Neural cell (in vitro differentiated cells): ENCODE measurements around the gene TMCC2. TPM values are rescaled to one million over a fixed set of nuclear protein-coding genes. Genes with fewer than 3 reads are reported as not detected.

ENCODE experiments used
- H2AFZ ChIP-seq: fragments of 200-600, 300-800 bp; sonication (generic), shearing (Covaris generic); 2 replicates; pipeline ENCODE4 v1.6.0; 2014; ENCODE audit warnings: low read depth, mild to moderate bottlenecking, antibody characterized with exemption, low read length, moderate library complexity
- H3F3A ChIP-seq: fragments of 200-600 bp; shearing (Covaris generic); 2 replicates; pipeline ENCODE4 v1.6.1; 2016; ENCODE audit warnings: mild to moderate bottlenecking, moderate library complexity, mixed read lengths, antibody characterized with exemption, low read length; ENCODE audit not compliant: insufficient read depth, poor library complexity, severe bottlenecking
- H3K27ac ChIP-seq: fragments of 200-600, 300-800 bp; sonication (generic), shearing (Covaris generic); 2 replicates; pipeline ENCODE4 v1.5.1; 2014; ENCODE audit warnings: mild to moderate bottlenecking, low read length, moderate library complexity
- H3K27me3 ChIP-seq: fragments of 300-800, 200-600 bp; sonication (generic), shearing (Covaris generic); 2 replicates; pipeline ENCODE4 v1.6.0; 2014; ENCODE audit warnings: mild to moderate bottlenecking, low read depth, low read length, moderate library complexity; ENCODE audit not compliant: insufficient read depth
- H3K36me3 ChIP-seq: fragments of 300-800, 200-600 bp; sonication (generic), shearing (Covaris generic); 2 replicates; pipeline ENCODE4 v1.5.1; 2014; ENCODE audit warnings: mild to moderate bottlenecking, antibody characterized with exemption, low read length, moderate library complexity; ENCODE audit not compliant: insufficient read depth
- H3K4me2 ChIP-seq: fragments of 300-800, 200-600 bp; sonication (generic), shearing (Covaris generic); 2 replicates; pipeline ENCODE4 v1.6.0; 2014; ENCODE audit warnings: mild to moderate bottlenecking, low read length
- H3K4me3 ChIP-seq: fragments of 300-800, 200-600 bp; sonication (generic), shearing (Covaris generic); 2 replicates; pipeline ENCODE4 v1.5.1; 2014; ENCODE audit warnings: mild to moderate bottlenecking, low read length, moderate library complexity
- H3K79me2 ChIP-seq: fragments of 200-600 bp; shearing (Covaris generic); replicated peaks from 2 replicates; pipeline ENCODE4 v1.6.0; 2014; ENCODE audit warnings: mild to moderate bottlenecking, low read length, moderate library complexity; ENCODE audit not compliant: insufficient read depth
- H3K9ac ChIP-seq: fragments of 300-800, 200-600 bp; sonication (generic), shearing (Covaris generic); 2 replicates; pipeline ENCODE4 v1.6.1; 2016; ENCODE audit warnings: mild to moderate bottlenecking, low read length, mixed read lengths
- H3K9me2 ChIP-seq: fragments of 200-600 bp; shearing (Covaris generic); 2 replicates; pipeline ENCODE4 v1.6.1; 2016; ENCODE audit warnings: mild to moderate bottlenecking, low read length, mixed read lengths; ENCODE audit not compliant: insufficient read depth
- H3K9me3 ChIP-seq: fragments of 200-600, 300-800 bp; sonication (generic), shearing (Covaris generic); 2 replicates; pipeline ENCODE4 v1.6.1; 2016; ENCODE audit warnings: mild to moderate bottlenecking, mixed run types, low read length, moderate library complexity, mixed read lengths
- H4K20me1 ChIP-seq: fragments of 200-600 bp; shearing (Covaris generic); 2 replicates; pipeline ENCODE4 v1.6.1; 2016; ENCODE audit warnings: mild to moderate bottlenecking, mixed run types; ENCODE audit not compliant: insufficient read depth
- MXI1 ChIP-seq: fragments of 450-650 bp; conservative IDR thresholded peaks from 2 replicates; pipeline ENCODE4 v1.6.1; 2014; ENCODE audit warnings: antibody characterized with exemption, mild to moderate bottlenecking; ENCODE audit not compliant: poor library complexity, severe bottlenecking
- POLR2AphosphoS5 ChIP-seq: IDR thresholded peaks from 2 replicates; pipeline ENCODE4 v1.6.1; 2012
- RAD21 ChIP-seq: fragments of 450-650 bp; conservative IDR thresholded peaks from 2 replicates; pipeline ENCODE4 v1.6.1; 2014; ENCODE audit warnings: antibody characterized with exemption, mild to moderate bottlenecking, moderate library complexity
- SMC3 ChIP-seq: fragments of 450-650 bp; conservative IDR thresholded peaks from 2 replicates; pipeline ENCODE4 v1.6.1; 2014; ENCODE audit warnings: antibody characterized with exemption, mild to moderate bottlenecking, moderate library complexity; ENCODE audit not compliant: poor library complexity
- polyA plus RNA-seq: library from polyadenylated mRNA; depleted of rRNA; stranded (reverse); fragments of >200 nt; gene quantifications from 2 replicates; pipeline ENCODE4 v1.2.3, GENCODE V29; 2014
- TF ChIP-seq, protein P1 (sequence below): IDR thresholded peaks from 2 replicates; pipeline ENCODE4 v1.6.1; 2012; ENCODE audit warnings: borderline replicate concordance
- TF ChIP-seq, protein P2 (sequence below): fragments of 450-650 bp; IDR thresholded peaks from 2 replicates; pipeline ENCODE4 v1.5.1; 2014; ENCODE audit warnings: antibody characterized with exemption, mild to moderate bottlenecking, moderate library complexity; ENCODE audit not compliant: poor library complexity, severe bottlenecking

The TMCC2 gene
- polyA plus RNA-seq, 1 donor from 2014 or later, result 32.2 TPM

DNA sequence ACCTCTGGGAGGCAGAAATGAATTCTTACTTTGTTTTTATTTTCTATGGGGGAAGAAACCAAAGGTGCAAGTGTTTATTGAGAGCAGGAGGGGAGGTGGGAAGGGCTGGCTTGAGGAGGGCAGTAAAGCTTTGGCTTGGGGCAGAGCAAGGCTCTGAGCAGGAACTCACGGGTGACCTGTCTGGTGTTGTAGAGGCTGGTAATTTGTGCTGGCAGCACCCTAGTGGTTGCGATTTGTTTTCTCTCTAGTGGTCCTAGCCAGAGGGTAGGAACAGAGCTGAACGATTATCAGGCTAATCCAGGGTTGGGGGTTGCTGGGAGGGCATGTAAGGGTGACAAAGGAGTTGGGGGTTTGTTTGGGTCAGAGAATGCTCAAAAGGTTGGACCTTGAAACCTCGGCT, 16.6 kb downstream of the TMCC2 start:
- Histone ChIP-seq H3K9me2 (no peaks in the 10 kb centered on the region), H3K9ac (no peak overlapping the region), H4K20me1 (no peaks in the 10 kb centered on the region), H3K79me2 (no peaks in the 10 kb centered on the region), H2AFZ (no peak overlapping the region), H3K27ac (no peak overlapping the region), H3F3A (no peaks in the 10 kb centered on the region), H3K4me3 (no peak overlapping the region), H3K36me3 (no peaks in the 10 kb centered on the region), H3K27me3 (no peaks in the 10 kb centered on the region), H3K9me3 (no peaks in the 10 kb centered on the region), H3K4me2 (no peak overlapping the region)
- TF ChIP-seq, protein P1, sequence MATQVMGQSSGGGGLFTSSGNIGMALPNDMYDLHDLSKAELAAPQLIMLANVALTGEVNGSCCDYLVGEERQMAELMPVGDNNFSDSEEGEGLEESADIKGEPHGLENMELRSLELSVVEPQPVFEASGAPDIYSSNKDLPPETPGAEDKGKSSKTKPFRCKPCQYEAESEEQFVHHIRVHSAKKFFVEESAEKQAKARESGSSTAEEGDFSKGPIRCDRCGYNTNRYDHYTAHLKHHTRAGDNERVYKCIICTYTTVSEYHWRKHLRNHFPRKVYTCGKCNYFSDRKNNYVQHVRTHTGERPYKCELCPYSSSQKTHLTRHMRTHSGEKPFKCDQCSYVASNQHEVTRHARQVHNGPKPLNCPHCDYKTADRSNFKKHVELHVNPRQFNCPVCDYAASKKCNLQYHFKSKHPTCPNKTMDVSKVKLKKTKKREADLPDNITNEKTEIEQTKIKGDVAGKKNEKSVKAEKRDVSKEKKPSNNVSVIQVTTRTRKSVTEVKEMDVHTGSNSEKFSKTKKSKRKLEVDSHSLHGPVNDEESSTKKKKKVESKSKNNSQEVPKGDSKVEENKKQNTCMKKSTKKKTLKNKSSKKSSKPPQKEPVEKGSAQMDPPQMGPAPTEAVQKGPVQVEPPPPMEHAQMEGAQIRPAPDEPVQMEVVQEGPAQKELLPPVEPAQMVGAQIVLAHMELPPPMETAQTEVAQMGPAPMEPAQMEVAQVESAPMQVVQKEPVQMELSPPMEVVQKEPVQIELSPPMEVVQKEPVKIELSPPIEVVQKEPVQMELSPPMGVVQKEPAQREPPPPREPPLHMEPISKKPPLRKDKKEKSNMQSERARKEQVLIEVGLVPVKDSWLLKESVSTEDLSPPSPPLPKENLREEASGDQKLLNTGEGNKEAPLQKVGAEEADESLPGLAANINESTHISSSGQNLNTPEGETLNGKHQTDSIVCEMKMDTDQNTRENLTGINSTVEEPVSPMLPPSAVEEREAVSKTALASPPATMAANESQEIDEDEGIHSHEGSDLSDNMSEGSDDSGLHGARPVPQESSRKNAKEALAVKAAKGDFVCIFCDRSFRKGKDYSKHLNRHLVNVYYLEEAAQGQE, result no peak
- TF ChIP-seq RAD21, result no peak
- TF ChIP-seq SMC3, result no peak
- TF ChIP-seq MXI1, result no peak
- no peak for TF ChIP-seq POLR2AphosphoS5

DNA sequence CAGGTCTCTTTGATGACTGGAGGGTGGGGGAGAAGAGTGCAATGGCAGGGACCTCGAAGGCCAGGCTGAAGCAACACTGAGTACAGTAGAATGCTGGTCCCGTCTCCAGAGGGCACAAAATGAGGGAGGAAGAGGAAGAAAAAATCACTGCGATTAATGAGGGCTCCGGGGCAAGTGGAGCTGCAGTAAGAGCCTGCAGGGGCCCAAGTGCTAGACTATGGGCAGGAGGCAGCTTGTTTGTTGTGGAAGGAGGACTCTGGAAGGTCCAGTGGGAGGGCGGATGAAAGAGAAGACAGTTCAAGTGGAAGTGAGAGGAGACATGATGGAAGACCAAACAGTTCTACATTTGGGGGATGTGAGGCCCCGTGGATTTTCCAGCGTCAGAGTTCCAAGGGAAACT, 17.4 kb downstream of the TMCC2 start:
- Histone ChIP-seq H3F3A (no peaks in the 10 kb centered on the region), H3K27ac (no peak overlapping the region), H3K4me2 (no peak overlapping the region), H3K4me3 (no peak overlapping the region), H3K36me3 (no peaks in the 10 kb centered on the region), H4K20me1 (no peaks in the 10 kb centered on the region), H2AFZ (no peak overlapping the region), H3K9me2 (no peaks in the 10 kb centered on the region), H3K79me2 (no peaks in the 10 kb centered on the region), H3K9ac (no peak overlapping the region), H3K9me3 (no peaks in the 10 kb centered on the region), H3K27me3 (no peaks in the 10 kb centered on the region)
- TF ChIP-seq RAD21, result no peak

DNA sequence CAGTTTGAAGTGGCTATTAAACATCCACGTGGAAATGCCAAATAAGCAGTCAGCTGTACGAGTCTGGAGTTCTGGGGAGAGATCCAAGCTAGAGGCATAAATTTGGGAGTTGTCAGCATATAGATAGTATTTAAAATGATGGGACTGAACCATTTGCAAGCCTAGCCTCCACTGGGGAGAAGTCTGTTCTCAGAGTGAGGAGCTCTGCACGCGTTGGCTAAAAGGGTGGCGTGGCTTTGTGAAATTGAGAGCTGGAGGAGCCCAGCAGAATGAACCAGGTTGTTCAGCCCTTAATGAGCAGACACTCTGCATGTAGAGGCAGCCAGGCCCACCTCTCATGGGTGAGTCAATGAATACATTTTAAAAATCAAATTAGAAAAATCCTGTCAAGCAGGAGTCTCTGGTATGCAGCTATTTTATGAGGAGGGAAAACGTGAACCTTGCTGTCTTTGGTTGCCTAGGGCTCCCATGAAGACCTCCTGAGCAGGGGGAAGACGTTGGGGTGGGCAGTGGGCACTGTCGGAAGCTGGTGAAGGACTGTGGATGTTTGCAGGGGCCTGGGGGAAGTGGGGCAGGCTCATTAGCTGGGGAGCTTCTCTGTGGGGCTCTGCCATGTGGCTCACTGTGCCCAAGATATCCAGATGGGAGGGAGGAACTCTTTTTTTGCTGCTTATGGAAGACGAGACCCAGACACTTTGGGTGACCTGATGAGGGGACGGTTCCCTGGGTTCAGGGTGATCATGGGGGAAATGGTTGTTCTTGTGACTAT, 18.8 kb downstream of the TMCC2 start:
- Histone ChIP-seq H4K20me1 (no peaks in the 10 kb centered on the region), H3K4me2 (no peak overlapping the region), H3K9me2 (no peaks in the 10 kb centered on the region), H3K27me3 (no peaks in the 10 kb centered on the region), H3K36me3 (no peaks in the 10 kb centered on the region), H3K79me2 (no peaks in the 10 kb centered on the region), H3K27ac (no peak overlapping the region), H3K4me3 (no peak overlapping the region), H3K9me3 (no peaks in the 10 kb centered on the region), H2AFZ (no peak overlapping the region), H3F3A (no peaks in the 10 kb centered on the region), H3K9ac (no peak overlapping the region)
- TF ChIP-seq, protein P2, sequence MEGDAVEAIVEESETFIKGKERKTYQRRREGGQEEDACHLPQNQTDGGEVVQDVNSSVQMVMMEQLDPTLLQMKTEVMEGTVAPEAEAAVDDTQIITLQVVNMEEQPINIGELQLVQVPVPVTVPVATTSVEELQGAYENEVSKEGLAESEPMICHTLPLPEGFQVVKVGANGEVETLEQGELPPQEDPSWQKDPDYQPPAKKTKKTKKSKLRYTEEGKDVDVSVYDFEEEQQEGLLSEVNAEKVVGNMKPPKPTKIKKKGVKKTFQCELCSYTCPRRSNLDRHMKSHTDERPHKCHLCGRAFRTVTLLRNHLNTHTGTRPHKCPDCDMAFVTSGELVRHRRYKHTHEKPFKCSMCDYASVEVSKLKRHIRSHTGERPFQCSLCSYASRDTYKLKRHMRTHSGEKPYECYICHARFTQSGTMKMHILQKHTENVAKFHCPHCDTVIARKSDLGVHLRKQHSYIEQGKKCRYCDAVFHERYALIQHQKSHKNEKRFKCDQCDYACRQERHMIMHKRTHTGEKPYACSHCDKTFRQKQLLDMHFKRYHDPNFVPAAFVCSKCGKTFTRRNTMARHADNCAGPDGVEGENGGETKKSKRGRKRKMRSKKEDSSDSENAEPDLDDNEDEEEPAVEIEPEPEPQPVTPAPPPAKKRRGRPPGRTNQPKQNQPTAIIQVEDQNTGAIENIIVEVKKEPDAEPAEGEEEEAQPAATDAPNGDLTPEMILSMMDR, result no peak
